ENCODE measurements around the gene DUSP7.

GRCh38 chr3:52029535-52029934, 26.8 kb downstream of the DUSP7 start:
- no peak for TF ChIP-seq POLR2AphosphoS5 (IDR thresholded peaks at IDR 0.05)
- TF ChIP-seq CTCF (IDR thresholded peaks at IDR 0.05): no peak
- no peak for TF ChIP-seq EP300 (IDR thresholded peaks at IDR 0.05; ENCODE audit: low read depth)
- TF ChIP-seq POLR2A (IDR thresholded peaks at IDR 0.05): no peak

All from transverse colon (tissue), 4 donors.